Measurements from ENCODE around the gene HSPB7.
"Not testable (repeated sequence)": the region's sequence is repeated elsewhere in the genome, so short reads cannot be mapped to it uniquely, and the experiment has no call there.

The HSPB7 gene

DNA sequence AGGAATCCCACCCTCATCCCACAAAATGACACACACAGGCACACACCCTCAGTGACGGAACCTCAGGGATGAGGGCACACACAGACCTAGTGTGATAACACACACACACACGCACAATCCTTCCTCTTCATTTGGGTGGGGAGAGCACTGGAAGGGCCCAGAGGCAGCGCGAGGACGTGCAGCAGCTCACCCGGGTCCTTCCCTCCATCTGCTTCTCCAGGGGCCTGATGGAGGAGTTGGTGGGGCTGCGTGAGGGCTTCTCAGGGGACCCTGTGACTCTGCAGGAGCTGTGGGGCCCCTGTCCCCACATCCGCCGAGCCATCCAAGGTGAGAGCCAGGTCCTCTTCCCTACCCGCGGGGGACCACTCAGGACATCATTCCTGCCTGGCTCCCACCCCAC lies 4.5 kb upstream of the HSPB7 start:
- no peak for DNase-seq (ENCODE audit: extremely low read depth, low read depth)
- TF ChIP-seq, protein P1, sequence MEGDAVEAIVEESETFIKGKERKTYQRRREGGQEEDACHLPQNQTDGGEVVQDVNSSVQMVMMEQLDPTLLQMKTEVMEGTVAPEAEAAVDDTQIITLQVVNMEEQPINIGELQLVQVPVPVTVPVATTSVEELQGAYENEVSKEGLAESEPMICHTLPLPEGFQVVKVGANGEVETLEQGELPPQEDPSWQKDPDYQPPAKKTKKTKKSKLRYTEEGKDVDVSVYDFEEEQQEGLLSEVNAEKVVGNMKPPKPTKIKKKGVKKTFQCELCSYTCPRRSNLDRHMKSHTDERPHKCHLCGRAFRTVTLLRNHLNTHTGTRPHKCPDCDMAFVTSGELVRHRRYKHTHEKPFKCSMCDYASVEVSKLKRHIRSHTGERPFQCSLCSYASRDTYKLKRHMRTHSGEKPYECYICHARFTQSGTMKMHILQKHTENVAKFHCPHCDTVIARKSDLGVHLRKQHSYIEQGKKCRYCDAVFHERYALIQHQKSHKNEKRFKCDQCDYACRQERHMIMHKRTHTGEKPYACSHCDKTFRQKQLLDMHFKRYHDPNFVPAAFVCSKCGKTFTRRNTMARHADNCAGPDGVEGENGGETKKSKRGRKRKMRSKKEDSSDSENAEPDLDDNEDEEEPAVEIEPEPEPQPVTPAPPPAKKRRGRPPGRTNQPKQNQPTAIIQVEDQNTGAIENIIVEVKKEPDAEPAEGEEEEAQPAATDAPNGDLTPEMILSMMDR (IDR thresholded peaks at IDR 0.05; ENCODE audit: low read depth, low read length) = no peak

DNA sequence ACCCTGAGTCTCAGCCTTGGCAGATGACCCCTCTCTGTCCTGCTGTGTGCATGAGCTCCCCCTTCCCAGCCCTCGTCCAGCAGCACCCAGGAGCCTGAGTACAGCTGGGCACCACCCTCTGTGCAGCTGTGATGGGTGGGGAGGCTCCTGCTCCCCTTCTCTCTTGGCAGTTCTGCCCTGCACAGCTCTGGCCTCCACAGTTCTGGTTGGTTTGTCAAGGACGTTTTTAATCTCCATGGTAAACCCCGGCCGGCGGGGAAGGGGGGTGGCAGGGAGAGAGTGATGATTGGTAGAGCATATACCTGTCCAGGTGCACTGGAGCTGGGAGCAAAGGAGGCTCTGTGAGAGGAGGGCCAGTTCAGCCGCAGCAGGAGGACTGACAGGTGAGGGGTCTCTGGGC lies 3.8 kb upstream of the HSPB7 start, which contains the start of gene CLCNKA:
Gene CLCNKA, plus strand, starts transcription at position 356 of the 400 bp plus-strand sequence. CDS start 584 bp downstream, outside the sequence.
- TF ChIP-seq, protein P1 (IDR thresholded peaks at IDR 0.05; ENCODE audit: low read depth, low read length) = no peak
- DNase-seq (ENCODE audit: extremely low read depth, low read depth) = no peak

DNA sequence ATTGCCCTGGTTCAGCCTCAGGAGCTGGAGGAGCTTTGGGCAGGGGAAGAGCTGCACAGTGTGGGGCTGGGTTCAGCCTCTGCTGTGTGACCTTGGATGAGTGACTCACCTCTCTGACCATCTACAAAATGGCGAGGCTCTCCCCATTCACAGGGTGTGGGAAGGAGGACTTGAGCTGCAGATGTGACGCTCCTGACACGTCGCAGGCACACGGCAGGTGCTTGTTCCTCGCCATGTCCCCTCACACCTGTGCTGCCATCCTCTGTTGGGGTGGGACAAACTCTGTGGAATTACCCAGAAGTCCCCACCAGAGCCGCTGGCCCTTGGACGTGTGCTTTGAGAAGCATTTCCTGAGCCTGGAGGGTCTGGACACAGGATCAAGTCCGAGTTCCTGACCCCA lies 3.0 kb upstream of the HSPB7 start:
- not testable (repeated sequence) for DNase-seq (ENCODE audit: extremely low read depth, low read depth)

DNA sequence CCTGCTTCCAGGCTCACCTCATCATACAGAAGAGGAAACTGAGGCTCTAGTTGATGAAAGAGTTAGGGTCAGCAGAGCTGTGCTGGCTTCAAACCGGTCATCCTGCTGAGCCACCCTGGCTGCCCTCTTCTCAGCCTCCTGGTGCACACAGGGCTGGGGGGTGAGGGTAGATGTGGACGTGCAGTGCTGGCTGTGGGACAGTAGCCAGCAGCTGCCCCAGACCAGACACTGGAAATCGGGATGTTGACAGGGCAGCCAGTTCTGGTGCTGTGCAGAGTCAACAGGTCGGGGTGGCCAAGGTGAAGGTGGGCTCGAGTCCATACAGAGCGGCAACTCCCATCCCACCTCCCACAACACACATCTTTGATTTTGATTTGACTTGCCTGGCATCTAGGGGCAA lies 2.5 kb upstream of the HSPB7 start:
- DNase-seq (ENCODE audit: extremely low read depth, low read depth) = no peak
- TF ChIP-seq, protein P1 (IDR thresholded peaks at IDR 0.05; ENCODE audit: low read depth, low read length) = no peak

DNA sequence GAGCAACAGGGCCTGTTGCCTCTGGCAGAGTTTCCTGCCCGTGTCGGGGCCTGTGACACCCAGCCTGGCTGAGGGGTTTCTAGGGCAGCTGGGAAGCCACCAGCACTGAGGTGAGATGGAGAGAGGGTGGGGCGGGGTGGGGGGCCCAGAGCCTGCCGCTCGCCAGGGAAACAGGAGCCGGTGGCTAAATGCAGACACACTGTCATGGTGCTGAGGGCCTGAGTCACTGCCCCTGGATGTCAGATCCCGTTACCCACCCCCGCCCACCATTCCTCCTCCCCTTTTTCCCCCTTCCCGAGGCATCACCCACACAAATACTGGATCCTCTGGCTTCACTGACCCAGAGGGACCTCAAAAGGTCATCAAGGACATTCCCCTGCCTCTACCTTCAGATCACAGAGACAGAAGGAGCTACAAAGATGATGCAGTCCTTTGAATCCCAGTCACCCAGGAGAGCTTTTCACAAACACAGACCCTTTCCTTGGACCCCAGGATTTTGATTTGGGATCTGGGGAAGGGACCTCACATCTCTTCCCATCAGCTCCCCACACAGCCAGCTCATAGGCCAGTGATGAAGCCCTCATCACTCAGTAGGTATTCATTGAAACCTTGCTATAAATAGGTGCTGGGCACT lies 1.9 kb upstream of the HSPB7 start:
- no peak for DNase-seq (ENCODE audit: extremely low read depth, low read depth)
- TF ChIP-seq, protein P1 (IDR thresholded peaks at IDR 0.05; ENCODE audit: low read depth, low read length) = no peak

DNA sequence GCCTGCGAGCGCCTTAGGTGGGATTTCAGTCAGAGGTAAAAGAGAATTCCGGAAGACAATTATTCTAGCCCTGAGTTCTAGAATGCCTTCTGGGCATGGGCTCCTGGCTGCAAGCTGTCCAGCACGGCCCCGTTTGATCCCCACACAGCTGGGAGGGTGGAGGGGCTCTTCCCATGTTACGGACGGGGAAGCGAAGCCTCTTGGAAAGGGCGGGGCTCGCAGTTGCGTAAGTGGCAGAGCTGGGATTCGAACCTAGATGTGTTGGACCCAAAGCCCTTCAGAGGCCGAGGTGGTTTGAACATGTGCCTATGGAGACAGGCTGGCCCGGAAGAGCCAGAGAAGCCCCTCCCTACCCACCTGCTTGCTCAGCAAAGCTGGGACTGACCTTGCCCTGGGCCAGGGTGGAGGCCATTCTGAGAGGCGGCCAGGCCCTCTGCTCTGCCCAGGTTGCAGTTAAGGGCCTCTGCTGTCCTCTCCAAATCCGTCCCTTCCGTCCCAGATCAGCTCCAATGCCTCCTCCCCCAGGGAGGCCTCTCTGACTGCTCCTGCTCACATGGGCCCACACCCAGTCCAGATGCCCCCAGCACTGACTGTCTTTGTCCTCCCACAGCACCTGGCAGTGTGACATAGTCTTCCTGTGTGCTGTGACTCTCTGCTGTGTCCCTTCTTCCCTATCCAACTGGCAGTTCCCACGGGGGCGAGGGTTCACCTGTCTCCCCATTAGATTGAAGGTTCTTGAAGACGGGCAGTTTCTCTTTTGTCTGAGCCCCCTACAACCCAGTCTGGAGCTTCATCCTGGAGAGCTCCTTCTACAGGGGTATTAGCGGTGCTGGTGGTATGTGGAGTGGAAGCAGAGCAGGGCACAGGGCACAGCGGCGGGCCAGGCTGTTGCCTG lies 1.2 kb upstream of the HSPB7 start:
- DNase-seq (ENCODE audit: extremely low read depth, low read depth) = no peak
- TF ChIP-seq, protein P1 (IDR thresholded peaks at IDR 0.05; ENCODE audit: low read depth, low read length) = no peak

DNA sequence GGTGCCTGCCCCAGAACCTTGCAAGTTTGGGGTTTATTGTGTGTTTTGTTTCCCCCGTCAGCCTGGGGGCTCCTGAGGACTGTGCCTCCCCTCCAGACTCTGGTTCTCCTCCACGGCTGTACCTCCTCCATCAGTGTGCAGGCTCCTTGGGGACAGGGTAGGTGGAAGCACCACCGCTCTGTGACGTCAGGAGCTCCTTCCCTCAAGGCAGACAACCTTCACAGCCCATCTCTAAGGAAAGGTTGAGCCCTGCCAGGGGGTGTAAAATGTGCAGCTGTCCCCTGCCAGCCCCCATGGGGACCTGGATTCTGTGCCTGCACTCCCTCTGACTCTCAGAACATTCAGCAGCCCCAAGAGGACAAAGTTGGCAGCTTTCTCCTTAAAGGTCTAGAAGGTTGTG lies 465 bp upstream of the HSPB7 start:
- TF ChIP-seq, protein P1 (IDR thresholded peaks at IDR 0.05; ENCODE audit: low read depth, low read length) = no peak
- no peak for DNase-seq (ENCODE audit: extremely low read depth, low read depth)

Measured in AG09319 (cell line).